ENCODE results near the gene CIZ1. TPM values are rescaled to one million over a fixed set of nuclear protein-coding genes. Genes with fewer than 3 reads are reported as not detected.
A peak's percentile ranks its signal among the peaks of the same experiment; 100 is the strongest.

Gene CIZ1
- total RNA-seq, 1 donor from 2014 or later = 69.4 TPM

- no peak for DNase-seq (ENCODE audit: extremely low read depth, low read depth, low spot score)
These were observed 27.7 kb downstream of the CIZ1 start for GRCh38 chr9:128163523-128164306.

GRCh38 chr9:128163027-128163515 is 28.3 kb downstream of the CIZ1 start:
- DNase-seq (ENCODE audit: extremely low read depth, low read depth, low spot score) = no peak

- no peak for DNase-seq (ENCODE audit: extremely low read depth, low read depth, low spot score)
These were observed 29.0 kb downstream of the CIZ1 start for GRCh38 chr9:128162215-128163026.

GRCh38 chr9:128161215-128161902 is 30.0 kb downstream of the CIZ1 start:
- no peak for DNase-seq (ENCODE audit: extremely low read depth, low read depth, low spot score)

- no peak for DNase-seq (ENCODE audit: extremely low read depth, low read depth, low spot score)
These were observed 30.8 kb downstream of the CIZ1 start for GRCh38 chr9:128160603-128160987.

GRCh38 chr9:128159784-128160602 is 31.4 kb downstream of the CIZ1 start, which contains the start of gene BBLN:
Gene BBLN, plus strand, starts transcription at chr9:128160265. Its CDS starts 143 bp downstream, at chr9:128160408.
- DNase-seq (ENCODE audit: extremely low read depth, low read depth, low spot score) = peak; percentile 18

GRCh38 chr9:128159522-128159783 is 31.9 kb downstream of the CIZ1 start:
- no peak for DNase-seq (ENCODE audit: extremely low read depth, low read depth, low spot score)

- DNase-seq (ENCODE audit: extremely low read depth, low read depth, low spot score) = no peak
These were observed 35.5 kb downstream of the CIZ1 start for GRCh38 chr9:128155736-128156500.

GRCh38 chr9:128153947-128154695 is 37.3 kb downstream of the CIZ1 start:
- DNase-seq (ENCODE audit: extremely low read depth, low read depth, low spot score) = no peak

- no peak for DNase-seq (ENCODE audit: extremely low read depth, low read depth, low spot score)
These were observed 38.1 kb downstream of the CIZ1 start for GRCh38 chr9:128153060-128153946.

- DNase-seq (ENCODE audit: extremely low read depth, low read depth, low spot score) = no peak
These were observed 39.0 kb downstream of the CIZ1 start for GRCh38 chr9:128152133-128153059.

GRCh38 chr9:128151309-128152132 is 39.9 kb downstream of the CIZ1 start:
- no peak for DNase-seq (ENCODE audit: extremely low read depth, low read depth, low spot score)

GRCh38 chr9:128150594-128151308 is 40.6 kb downstream of the CIZ1 start:
- DNase-seq (ENCODE audit: extremely low read depth, low read depth, low spot score) = no peak

- DNase-seq (ENCODE audit: extremely low read depth, low read depth, low spot score) = no peak
These were observed 41.3 kb downstream of the CIZ1 start for GRCh38 chr9:128149951-128150593.
